ENCODE measurements around the gene ABHD17A.
A peak's percentile ranks its signal among the peaks of the same experiment; 100 is the strongest.

ABHD17A gene

DNA sequence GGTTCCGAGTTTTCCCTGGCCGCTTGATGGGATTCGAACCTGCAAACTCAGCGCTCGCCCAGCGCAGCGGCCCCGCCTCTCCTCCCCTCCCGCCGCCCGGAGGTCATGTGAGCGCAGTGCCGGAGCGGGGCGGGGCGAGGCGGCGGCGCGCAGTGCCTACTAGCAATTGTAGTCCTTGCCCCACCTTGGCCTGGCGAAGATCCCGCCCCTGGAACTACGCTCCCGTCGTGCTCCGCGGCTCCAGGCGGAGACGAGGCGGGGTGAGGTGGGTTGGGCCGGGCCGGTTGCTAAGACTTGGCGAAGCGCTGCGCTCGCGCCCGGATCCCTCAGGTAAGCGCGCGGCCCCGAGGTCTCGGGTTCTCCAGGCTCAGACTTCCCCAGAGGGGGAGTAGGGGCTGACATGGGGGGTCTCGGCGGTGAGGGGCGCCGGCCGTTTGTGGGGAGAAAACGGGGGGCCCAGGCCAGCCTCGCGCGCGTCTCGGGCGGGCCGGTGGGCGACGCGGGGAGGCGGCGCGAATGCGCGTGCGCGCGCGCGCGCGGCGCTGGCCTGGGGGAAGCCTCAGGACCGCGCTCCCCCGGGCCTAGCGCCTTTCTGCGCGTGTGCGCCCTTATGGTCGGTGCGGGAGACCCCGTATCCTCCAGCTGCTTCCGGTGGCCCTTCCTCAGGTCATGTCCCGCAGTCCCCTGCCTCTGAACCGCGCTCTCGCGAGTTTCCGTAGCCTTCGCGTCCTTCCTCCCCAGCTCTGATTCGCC lies 20.0 kb upstream of the ABHD17A start, which contains the start of the genes ADAT3 and SCAMP4:
Gene ADAT3, plus strand, starts transcription at position 290 of the 753 bp plus-strand sequence. CDS start 6,649 bp downstream, outside the sequence.
Gene SCAMP4, plus strand, starts transcription at position 290 of the 753 bp plus-strand sequence. CDS start 9,621 bp downstream, outside the sequence.
- H3K27ac ChIP-seq = peak within 1 kb of the TSS; percentile 74 to 90
- peak within 1 kb of the TSS; percentile 90 for H3K4me3 ChIP-seq
- DNase-seq (ENCODE audit: low spot score) = peak; percentile 98
- TF ChIP-seq, protein P1, sequence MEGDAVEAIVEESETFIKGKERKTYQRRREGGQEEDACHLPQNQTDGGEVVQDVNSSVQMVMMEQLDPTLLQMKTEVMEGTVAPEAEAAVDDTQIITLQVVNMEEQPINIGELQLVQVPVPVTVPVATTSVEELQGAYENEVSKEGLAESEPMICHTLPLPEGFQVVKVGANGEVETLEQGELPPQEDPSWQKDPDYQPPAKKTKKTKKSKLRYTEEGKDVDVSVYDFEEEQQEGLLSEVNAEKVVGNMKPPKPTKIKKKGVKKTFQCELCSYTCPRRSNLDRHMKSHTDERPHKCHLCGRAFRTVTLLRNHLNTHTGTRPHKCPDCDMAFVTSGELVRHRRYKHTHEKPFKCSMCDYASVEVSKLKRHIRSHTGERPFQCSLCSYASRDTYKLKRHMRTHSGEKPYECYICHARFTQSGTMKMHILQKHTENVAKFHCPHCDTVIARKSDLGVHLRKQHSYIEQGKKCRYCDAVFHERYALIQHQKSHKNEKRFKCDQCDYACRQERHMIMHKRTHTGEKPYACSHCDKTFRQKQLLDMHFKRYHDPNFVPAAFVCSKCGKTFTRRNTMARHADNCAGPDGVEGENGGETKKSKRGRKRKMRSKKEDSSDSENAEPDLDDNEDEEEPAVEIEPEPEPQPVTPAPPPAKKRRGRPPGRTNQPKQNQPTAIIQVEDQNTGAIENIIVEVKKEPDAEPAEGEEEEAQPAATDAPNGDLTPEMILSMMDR (IDR thresholded peaks at IDR 0.05) = no peak

DNA sequence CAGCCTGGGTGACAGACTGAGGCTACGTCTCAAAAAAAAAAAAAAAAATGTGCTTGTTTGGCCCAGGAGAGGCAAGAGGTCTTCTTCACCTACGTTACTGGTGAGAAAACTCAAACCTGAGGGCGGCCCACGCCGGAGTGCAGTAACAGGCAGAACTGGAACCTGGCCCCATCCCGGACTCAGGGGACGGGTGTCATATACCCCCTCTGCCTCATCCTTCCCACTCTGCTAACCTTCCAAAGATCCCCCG lies 19.5 kb upstream of the ABHD17A start:
- Histone ChIP-seq H3K27ac (peak overlapping the region; percentile 64 to 90), H3K4me3 (peak overlapping the region; percentile 90)
- TF ChIP-seq, protein P1 (IDR thresholded peaks at IDR 0.05) = no peak
- no peak for DNase-seq (ENCODE audit: low spot score)

DNA sequence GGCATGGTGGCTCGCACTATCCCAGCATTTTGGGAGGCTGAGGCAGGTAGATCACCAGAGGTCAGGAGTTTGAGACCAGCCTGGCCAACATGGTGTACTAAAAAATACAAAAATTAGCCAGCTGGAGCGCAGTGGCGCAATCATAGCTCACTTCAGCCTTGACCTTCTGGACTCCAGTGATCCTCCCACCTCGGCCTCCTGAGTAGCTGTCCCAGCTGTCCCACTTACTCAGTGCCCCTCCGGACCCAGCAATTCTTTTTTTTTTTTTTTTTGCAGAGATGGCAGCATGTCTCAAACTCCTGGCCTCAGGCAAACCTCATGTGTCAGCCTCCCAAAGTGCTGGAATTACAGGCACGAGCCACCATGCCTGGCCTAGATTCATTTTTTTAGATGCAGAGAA lies 17.6 kb upstream of the ABHD17A start:
- Histone ChIP-seq H3K27ac (peak overlapping the region; percentile 11 to 80), H3K4me3 (no peak overlapping the region)
- TF ChIP-seq, protein P1 (IDR thresholded peaks at IDR 0.05) = no peak
- no peak for DNase-seq (ENCODE audit: low spot score)

DNA sequence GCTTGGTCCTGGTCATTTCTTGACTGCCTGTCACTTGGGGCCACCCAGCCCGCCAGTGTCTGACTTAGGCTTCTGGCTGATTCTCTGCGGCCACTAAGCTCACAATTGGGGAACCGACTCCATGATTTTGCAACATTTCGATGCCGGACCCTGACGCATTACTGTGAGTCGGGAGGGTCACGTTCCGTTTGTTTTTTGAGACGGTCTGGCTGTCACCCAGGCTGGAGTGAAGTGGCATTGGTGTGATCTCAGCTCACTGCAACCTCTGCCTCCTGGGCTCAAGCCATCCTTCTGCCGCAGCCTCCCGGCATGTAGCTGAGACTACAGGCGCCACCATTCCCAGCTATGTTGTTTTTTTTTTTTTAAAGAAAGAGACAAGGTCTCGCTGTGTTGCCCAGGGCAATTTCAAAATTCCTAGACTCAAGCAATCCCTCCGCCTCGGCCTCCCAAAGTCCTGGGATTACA lies 16.7 kb upstream of the ABHD17A start:
- DNase-seq (ENCODE audit: low spot score) = no peak
- Histone ChIP-seq H3K4me3 (no peak overlapping the region), H3K27ac (peak overlapping the region; percentile 37 to 79)
- TF ChIP-seq, protein P1 (IDR thresholded peaks at IDR 0.05) = no peak

DNA sequence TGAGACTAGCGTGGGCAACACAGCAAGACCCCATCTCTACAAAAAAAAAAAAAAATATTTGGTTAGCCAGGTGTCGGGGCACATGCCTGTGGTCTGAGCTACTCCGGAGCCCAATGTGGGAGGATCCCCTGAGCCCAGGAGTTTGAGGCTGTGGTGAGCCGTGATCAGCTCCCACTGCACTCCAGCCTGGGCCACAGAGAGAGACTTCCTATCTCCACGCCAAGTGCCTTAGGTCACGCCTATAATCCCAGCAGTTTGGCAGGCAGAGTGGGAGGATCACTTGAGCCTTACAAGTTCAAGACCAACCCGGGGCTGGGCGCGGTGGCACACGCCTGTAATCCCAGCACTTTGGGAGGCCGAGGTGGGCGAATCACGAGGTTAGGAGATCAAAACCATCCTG lies 11.2 kb upstream of the ABHD17A start:
- TF ChIP-seq, protein P1 (IDR thresholded peaks at IDR 0.05) = no peak
- H3K27ac ChIP-seq = no peak overlapping the region
- no peak overlapping the region for H3K4me3 ChIP-seq
- no peak for DNase-seq (ENCODE audit: low spot score)

DNA sequence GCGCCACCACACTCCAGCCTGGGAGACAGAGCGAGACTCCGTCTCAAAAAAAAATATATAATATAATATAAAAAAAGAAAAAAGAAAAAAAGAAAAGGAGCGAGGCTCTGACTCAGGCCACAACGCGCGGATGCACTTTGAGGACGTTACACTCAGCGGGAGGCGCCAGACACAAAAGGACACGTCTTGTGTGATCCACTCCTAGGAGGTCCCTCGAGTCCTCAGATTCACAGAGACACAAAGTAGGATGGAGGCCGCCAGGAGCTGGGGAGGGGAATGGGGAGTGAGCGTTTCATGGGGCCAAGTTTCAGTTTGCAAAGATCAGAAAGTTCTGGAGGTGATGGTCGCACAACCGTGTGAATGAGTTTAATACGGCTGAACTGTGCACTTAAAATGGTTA lies 8.5 kb upstream of the ABHD17A start:
- Histone ChIP-seq H3K4me3 (no peak overlapping the region), H3K27ac (no peak overlapping the region)
- peak; percentile 63 for DNase-seq (ENCODE audit: low spot score)
- TF ChIP-seq, protein P1 (IDR thresholded peaks at IDR 0.05) = no peak

DNA sequence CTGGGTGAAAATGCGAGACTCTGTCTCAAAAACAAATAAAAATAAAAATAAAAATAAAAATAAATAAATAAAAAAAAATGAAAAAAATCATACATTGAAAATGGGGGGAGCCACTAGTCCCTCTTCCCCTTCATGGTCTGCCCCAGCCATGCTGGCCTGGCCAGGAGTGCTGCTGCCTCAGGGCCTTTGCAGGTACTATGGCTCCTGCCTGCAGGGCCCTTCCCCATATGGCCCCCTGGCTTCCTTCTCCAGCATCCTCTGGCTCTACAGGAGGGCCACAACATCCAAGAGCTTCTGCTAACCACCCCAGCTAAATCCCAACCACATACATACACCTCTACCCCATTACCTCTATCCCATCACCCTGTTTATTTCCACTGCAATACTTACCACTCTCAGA lies 4.6 kb upstream of the ABHD17A start:
- H3K4me3 ChIP-seq = no peak overlapping the region
- no peak for DNase-seq (ENCODE audit: low spot score)

More for the DNA sequence above, 4.6 kb upstream of the ABHD17A start:
- TF ChIP-seq, protein P1 (IDR thresholded peaks at IDR 0.05) = no peak
- no peak overlapping the region for H3K27ac ChIP-seq
